ENCODE data around the gene COL4A2.

The COL4A2 gene

DNA sequence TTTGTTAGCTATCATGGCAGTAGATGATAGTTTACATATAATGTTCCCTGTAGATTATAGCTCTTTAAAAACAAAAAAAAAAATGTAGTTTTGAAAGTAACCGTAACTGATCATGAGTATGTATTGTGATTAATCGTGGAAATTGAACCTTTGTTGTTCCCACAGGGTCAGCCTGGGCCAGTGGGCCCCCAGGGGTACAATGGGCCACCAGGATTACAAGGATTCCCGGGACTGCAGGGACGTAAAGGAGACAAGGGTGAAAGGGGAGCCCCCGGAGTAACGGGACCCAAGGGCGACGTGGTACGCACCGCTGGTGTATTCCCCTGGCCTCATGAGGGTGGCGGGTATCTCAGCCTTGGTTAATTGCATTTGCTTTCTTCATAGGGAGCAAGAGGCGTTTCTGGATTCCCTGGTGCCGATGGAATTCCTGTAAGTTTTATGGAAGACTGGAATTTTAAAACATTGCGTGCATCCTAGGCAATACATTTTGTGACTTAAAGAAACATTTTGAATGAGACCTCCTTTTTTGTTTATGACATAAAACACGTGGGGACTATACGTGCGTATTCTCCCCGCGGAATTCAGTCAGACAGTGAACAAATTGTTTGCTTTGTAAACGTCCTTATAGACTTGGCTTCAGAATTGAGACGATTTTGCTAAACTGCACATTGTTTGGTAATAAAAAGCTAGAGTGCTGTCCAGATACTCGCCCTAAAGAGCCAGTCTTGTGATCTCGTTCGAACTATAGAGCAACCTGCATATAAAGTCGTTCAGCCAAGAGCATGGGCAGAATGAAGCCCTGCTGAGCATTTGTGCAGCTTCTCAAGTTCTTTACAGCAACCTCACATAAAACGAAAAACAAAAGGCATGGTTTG is 117.7 kb downstream of the COL4A2 start:
- ChIA-PET CTCF (no interaction called here), POLR2A (ENCODE audit: low non-redundant PET) (no interaction called here)

DNA sequence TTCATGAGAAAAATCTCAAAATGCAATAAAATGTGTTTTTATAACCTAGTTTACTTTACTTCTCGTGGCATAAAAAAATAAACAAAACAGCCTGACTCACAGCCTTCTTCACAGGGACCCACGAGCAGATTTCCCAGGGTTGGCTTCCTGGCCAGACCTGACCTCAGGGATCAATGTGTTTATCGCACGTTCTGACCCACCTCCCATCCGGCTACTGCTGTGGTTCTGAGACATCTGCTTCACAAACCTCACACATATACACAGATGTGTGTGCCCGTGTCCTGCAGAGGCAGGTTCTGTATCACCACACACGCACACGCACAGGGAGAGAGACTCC is 118.3 kb downstream of the COL4A2 start:
- ChIA-PET POLR2A (ENCODE audit: low non-redundant PET) (no interaction called here), CTCF (no interaction called here)
- no peak overlapping the region for H3K27ac ChIP-seq
- TF ChIP-seq, protein P1, sequence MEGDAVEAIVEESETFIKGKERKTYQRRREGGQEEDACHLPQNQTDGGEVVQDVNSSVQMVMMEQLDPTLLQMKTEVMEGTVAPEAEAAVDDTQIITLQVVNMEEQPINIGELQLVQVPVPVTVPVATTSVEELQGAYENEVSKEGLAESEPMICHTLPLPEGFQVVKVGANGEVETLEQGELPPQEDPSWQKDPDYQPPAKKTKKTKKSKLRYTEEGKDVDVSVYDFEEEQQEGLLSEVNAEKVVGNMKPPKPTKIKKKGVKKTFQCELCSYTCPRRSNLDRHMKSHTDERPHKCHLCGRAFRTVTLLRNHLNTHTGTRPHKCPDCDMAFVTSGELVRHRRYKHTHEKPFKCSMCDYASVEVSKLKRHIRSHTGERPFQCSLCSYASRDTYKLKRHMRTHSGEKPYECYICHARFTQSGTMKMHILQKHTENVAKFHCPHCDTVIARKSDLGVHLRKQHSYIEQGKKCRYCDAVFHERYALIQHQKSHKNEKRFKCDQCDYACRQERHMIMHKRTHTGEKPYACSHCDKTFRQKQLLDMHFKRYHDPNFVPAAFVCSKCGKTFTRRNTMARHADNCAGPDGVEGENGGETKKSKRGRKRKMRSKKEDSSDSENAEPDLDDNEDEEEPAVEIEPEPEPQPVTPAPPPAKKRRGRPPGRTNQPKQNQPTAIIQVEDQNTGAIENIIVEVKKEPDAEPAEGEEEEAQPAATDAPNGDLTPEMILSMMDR (conservative IDR thresholded peaks at IDR 0.05; ENCODE audit: low read depth) = no peak
- no peak for DNase-seq (ENCODE audit: low spot score)

More for the DNA sequence above, 117.7 kb downstream of the COL4A2 start:
- DNase-seq (ENCODE audit: low spot score) = no peak
- H3K27ac ChIP-seq = no peak overlapping the region
- TF ChIP-seq, protein P1 (conservative IDR thresholded peaks at IDR 0.05; ENCODE audit: low read depth) = no peak

DNA sequence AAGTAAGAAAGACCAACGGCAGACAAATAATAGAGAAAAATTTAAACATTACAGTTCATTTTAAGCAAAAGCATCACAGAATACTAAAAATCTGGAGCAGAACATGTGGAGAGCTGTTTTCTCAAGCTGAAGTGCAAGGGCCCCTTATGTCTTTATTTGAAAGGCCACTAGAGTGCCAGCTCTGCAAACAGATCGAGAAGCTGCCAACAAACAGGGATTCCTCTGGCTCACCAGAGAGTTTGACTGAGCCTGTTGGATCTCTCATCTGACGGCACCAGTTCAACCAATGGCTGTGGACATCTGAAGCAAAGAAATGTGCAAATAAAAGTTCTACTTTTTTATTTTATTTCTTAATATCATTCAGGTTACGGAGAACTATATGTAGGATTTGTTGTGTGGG is 119.7 kb downstream of the COL4A2 start:
- DNase-seq (ENCODE audit: low spot score) = no peak
- ChIA-PET CTCF (no interaction called here), POLR2A (ENCODE audit: low non-redundant PET) (no interaction called here)
- no peak overlapping the region for H3K27ac ChIP-seq
- TF ChIP-seq, protein P1 (conservative IDR thresholded peaks at IDR 0.05; ENCODE audit: low read depth) = no peak

DNA sequence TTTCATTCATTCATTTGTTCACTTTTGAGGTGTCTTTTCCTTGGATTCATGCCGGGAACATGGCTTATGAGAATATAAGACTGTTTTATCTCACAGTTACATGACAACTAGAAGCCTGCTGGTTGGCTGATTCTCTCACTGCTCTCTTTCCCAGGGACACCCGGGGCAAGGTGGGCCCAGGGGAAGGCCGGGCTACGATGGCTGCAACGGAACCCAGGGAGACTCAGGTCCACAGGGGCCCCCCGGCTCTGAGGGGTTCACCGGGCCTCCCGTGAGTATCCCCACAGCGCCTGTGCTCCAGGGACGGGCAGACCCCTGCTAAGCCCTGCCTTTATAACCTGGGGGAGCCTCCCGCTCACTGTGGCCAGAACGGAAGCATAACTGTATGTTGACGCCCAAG is 121.2 kb downstream of the COL4A2 start:
- ChIA-PET POLR2A (ENCODE audit: low non-redundant PET) (no interaction called here), CTCF (no interaction called here)
- no peak for DNase-seq (ENCODE audit: low spot score)
- TF ChIP-seq, protein P1 (conservative IDR thresholded peaks at IDR 0.05; ENCODE audit: low read depth) = no peak
- H3K27ac ChIP-seq = no peak overlapping the region

DNA sequence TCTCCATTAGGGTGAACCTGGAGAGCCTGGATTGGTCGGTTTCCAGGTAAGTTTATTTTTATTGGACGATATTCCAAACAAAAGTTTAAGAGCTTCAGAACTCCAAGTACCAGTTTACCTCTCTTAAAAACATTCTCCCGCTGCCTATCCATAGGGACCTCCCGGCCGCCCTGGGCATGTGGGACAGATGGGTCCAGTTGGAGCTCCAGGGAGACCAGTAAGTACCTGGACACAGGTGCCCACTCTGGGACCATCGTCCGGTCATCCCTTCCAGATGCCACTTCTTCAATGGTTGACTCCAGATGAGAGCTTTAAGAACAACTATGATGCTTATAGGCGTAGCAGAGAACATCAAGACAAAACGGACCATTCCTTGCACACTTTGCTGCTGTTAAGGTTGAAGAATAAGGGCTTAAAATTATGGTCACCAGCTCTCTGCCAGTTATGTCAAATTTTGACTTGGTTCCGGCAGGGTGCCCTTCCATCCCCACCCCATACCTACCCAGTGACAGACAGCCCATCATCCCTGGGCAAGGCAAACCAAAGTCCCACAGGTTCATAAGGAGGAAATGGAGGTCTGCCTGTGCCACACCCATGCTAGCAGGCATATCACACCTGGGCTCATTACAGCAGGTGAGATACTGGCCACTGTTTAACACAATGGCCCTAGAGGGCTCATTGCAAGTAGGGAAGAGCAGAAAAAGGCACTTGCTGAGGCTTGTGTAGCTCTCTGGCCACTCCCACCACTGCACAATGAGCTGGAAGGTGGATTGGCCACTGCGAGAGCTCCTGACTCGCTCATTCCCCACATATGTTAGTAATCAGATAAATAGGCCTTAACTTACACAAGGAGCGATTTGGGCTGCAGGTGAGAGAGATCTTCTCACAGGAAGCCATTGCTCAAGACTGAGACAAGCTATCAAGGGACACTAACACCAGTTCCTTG is 123.6 kb downstream of the COL4A2 start:
- CTCF ChIA-PET = no interaction called here
- POLR2A ChIA-PET (ENCODE audit: low non-redundant PET) = no interaction called here
- TF ChIP-seq, protein P1 (conservative IDR thresholded peaks at IDR 0.05; ENCODE audit: low read depth) = no peak
- no peak overlapping the region for H3K27ac ChIP-seq
- no peak for DNase-seq (ENCODE audit: low spot score)

DNA sequence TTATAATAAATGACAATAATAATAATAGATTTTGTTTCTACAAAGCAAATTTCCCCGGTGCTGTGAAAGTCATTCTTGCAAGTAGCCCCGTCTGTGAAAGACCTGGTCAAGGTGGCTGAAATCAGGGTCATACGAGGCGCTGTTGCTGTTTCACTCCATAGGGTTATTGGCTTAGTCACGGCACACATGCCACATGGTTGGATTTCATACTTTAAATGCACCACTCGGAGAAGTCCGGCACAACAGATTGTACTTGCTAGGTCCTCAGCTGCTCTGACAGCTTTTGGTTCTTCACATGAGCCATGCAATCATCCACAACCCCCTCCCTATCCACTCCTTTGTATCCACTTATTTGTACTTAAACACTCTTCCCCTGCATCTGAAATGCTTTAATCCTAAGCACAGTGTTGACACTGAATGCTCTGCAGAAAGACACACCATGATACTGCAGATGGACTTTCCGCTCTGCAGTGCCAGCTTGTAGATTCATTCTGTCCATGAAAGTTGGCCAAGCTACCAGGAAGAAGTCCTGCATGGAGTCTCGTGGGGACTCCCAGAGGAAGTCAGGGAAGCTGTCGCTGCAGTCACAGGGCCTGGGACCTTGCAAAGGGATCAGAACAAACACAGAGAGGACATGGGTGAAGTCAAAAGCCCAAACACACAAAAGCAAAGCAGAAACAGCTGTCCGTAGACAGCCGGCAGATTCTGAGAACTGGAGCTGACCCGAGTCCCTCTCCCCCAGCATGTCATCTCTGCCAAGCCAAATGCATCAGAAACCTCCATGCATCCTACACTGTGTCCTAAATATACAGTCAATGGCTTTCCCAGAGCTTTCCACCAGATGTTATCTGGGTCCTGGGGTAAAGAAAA is 124.6 kb downstream of the COL4A2 start:
- ChIA-PET CTCF (no interaction called here), POLR2A (ENCODE audit: low non-redundant PET) (no interaction called here)
- no peak for DNase-seq (ENCODE audit: low spot score)
- TF ChIP-seq, protein P1 (conservative IDR thresholded peaks at IDR 0.05; ENCODE audit: low read depth) = no peak
- H3K27ac ChIP-seq = no peak overlapping the region

All from RWPE1 (cell line).